Retinal pigment epithelial cell (primary cell): ENCODE results near the gene CRISPLD2.

Source experiments
- DNase-seq: peaks from one replicate; pipeline ENCODE4 v3.0.0-alpha.2; 2010; ENCODE audit warnings: low read depth
- H3K4me3 ChIP-seq: 2 replicates; pipeline ENCODE4 v1.5.1; 2011; ENCODE audit warnings: mild to moderate bottlenecking, low read length, control low read depth, moderate library complexity
- CTCF ChIP-seq: conservative IDR thresholded peaks from 2 replicates; pipeline ENCODE4 v1.5.1; 2011; ENCODE audit warnings: low read depth, low read length, control low read depth, inconsistent platforms

Gene CRISPLD2

DNA sequence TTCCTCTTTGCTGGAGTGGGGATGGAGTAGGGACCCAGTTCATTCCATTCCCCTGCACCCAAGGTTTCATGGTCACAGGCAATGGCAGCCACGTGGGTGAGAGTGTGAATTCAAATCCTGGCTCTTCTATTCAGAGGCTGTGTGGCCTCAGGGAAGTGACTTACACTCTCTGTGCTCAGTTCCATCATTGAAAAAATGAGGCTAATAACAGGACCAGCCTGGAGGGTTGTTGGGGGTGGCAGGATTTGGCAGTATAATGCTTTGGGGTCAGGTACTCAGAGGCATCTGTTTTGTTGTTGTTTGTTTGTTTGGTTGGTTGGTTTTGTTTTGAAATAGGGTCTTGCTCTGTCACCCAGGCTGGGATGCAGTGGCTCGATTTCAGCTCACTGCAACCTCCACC lies 2.2 kb upstream of the CRISPLD2 start:
- TF ChIP-seq CTCF: no peak
- no peak for DNase-seq

GRCh38 chr16:84818133-84818532 lies 1.7 kb upstream of the CRISPLD2 start:
- no peak for TF ChIP-seq CTCF

More for the DNA sequence above, 2.2 kb upstream of the CRISPLD2 start:
- H3K4me3 ChIP-seq: no peak overlapping the region

GRCh38 chr16:84818989-84819643 lies 669 bp upstream of the CRISPLD2 start:
- peak overlapping the region; percentile 36 for H3K4me3 ChIP-seq
- no peak for TF ChIP-seq CTCF
- no peak for DNase-seq

More at GRCh38 chr16:84818133-84818532, 1.7 kb upstream of the CRISPLD2 start:
- no peak for DNase-seq
- H3K4me3 ChIP-seq: no peak overlapping the region

DNA sequence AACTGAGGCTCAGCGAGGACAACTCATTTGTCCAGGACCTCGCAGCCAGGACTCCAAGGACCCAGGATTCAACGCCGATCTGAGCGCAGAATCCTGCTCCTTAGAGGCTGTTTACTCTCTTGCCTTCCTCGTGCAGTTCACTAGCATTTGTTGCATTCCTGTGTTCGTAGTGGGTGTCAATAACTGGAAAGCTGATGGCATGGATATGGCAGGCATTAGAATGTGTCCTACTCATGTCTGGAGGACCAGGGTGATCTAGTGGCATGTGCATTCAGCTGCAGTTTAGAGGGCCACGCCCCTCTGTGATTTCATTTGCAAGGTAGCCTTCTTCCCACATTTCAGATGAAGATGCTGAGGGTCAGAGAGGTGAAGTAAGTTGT lies 510 bp downstream of the CRISPLD2 start:
- no peak for TF ChIP-seq CTCF
- no peak for DNase-seq
- H3K4me3 ChIP-seq: peak overlapping the region; percentile 52

DNA sequence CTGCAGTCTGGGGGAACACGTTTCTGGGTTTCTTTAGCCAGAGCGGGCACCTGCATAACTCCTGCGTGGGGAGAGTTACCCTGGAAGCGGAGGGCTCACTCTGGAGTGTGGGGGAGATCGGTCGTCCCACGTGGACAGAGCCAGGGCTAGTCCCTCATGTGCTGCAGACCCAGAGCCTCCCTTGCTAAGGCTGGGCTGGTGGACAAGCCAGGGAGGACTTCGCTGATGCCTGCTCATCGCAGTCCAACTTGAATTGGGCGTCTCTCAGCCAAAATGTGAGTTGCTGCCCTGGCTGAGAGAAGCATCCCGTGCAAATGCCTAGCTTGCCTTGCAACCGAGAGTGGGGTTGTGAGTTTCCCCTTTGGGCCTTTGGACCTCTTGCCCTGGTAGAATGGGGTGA lies 986 bp downstream of the CRISPLD2 start:
- DNase-seq: no peak
- TF ChIP-seq CTCF: no peak
- no peak overlapping the region for H3K4me3 ChIP-seq

- H3K4me3 ChIP-seq: no peak overlapping the region
- no peak for TF ChIP-seq CTCF
- DNase-seq: no peak
These were observed 1.4 kb downstream of the CRISPLD2 start for GRCh38 chr16:84821179-84821578.
